NCI-H345 (cell line): ENCODE measurements around the gene SART1.
A peak's percentile ranks its signal among the peaks of the same experiment; 100 is the strongest.
"Not testable (repeated sequence)": the region's sequence is repeated elsewhere in the genome, so short reads cannot be mapped to it uniquely, and the experiment has no call there.

Experiments used
- DNase-seq: peaks from one replicate; lab custom pipeline; 2025; lab: John Stamatoyannopoulos, UW

Gene SART1

GRCh38 chr11:66001942-66002647 lies 40.6 kb downstream of the SART1 start, which contains the start of the genes BANF1 and EIF1AD:
BANF1 (plus strand) TSS chr11:66002503; CDS start chr11:66003251, 748 bp downstream.
EIF1AD (minus strand) TSS chr11:66002157; CDS start chr11:66000389, 1,768 bp downstream.
- peak; percentile 98 for DNase-seq

DNA sequence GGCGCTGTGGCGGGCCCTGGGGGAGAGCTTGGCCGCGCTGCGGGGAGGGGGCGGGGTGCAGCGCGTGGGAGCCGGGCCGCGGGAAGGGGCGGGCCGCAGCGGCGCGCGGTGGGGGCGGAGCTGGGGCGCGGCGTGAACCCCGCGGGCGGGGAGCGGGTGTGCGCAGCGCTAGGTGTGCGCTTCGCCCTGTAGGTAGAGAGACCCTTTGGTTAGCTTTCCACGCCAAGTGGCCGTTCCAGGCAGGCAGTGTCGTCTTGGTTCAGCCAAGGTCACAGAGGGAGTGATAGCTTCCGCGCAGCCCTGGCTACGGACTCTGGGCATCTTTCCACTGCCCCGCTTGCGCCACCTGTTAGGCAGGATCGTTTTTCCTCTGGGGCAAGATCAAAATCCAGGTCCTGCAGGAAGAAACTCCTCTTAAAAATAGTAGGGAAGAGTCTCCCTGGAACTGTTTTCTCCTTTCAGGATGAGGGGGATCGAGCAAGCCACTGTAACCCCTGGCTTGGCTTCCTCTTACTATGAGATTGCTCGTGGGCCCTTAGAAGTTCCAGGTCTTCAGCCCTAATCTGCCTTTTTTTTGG lies 41.2 kb downstream of the SART1 start:
- DNase-seq = no peak

- no peak for DNase-seq
Measured at GRCh38 chr11:66003291-66003690, 41.8 kb downstream of the SART1 start.

DNA sequence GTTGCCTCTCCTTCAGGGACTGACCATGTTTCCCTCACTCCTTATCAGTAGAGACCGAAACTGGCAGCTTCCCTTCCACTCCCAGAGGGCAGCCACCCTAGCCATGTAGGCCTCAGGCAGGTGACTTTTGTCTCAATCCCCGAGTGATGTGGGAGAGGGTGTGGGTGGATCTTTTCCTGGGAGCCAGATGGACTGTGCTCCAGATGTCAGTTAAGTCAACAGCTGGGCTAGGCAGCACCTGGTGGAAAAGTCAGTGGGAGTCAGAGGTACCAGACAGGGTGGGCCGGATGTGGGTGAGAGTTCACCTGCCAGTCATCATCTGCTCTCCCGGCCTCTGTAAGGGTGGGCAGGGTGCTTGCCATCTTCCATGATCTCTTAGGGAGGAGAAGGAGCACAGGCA lies 42.7 kb downstream of the SART1 start:
- DNase-seq = no peak

DNA sequence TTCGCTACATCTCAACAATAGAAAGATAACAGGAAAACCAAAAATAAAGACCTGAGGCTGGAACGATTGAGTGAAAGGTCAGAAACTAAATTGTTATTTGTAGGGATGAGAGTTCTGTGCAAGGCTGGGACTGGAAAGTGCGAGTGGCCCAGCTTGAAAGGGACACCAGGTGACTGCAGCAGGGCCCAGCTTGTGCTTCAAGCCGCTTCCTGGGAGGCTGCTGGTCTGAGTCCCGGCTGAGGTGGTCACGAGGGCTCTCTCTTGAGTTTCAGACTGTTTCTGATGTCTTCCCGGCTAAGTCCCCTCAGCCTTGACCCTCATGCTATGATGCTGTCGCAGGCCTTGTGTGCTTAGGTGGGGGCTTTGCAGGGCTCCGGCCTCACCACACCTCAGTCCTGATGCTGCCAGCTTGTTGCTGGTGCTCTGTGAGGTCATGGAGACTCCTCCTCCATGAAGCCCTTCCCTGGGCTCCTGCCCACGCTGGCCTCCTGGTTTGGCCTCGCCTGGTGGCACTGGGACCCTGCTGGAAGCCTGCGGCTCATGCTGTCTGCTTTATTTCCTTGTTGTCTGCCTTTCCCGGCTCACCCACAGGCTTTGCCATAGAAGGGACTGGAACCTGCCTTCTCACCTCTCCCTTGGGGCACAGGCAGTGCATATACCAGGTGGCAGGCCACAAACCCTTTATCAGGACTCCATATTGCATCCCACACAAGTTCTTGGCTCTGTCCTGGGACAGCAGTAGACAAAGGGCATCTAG lies 44.8 kb downstream of the SART1 start:
- no peak for DNase-seq

DNA sequence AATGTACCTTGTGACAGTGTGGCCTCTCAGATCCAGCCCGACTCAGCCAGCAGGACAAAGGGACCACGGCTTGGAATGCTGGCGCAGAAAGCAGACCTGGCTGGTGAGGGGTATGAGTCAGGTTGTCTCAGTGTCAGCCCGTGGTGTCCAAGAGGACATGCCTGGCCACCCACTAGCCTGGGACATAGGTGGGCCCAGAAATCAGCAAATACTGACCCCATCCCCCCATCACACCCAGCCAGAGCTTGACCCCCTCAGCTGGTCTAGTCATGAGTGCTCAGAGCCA lies 45.3 kb downstream of the SART1 start:
- DNase-seq = no peak

DNA sequence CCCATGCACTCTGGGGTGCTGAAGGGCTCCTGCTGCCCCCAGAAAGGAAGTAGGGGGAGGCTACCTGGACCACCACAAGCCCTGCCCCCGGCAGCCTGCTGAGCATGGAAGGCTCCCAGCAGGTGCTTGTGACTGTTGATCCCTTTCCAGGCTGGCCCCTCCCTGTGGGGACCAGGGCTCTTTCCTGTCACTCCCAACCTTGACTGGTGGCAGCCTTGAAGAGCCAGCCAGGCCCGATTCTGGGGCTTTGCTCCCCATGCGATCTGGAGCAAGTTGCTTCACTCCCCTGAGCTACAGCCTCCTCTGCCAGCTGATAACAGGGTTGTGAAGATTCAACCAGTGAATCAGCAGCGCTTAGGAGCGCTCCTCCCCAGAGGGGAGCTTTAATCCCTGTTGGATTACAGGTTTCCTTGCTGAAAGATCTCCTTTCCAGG lies 45.7 kb downstream of the SART1 start:
- no peak for DNase-seq

GRCh38 chr11:66008095-66008467 lies 46.5 kb downstream of the SART1 start:
- DNase-seq = no peak

DNA sequence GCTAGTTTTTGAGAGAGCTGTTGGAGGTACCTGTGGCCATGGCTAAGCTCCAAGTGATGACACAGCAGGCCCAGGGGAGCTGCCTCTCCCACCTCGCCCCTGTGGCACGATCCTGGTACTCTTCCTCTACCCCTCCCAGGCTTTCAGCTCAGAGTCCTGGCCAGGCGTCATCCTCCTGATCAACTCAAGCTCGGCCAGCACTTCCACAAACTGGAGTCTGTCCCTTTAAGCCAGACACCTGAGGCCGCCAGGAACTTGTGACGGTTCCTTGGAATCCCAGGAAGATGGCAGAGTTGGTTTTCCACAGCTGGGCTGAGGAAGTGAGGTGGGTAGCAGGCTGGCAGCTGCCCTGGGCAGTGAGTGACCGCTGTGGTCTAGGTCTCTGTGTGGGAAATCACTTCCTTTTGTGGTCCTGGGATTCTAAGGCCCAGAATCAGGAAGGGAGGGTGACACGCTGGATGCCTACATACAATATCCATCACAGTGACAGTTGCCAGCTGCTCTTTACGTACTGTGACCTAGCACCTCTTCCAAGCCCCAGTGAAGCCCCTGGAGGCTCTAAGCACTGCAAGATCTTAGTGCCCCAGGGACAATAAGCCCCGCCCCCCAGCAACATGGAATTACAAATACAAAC lies 47.1 kb downstream of the SART1 start:
- DNase-seq = peak; percentile 23

- DNase-seq = not testable (repeated sequence)
Measured at GRCh38 chr11:66010036-66010435, 48.5 kb downstream of the SART1 start.

GRCh38 chr11:66011239-66011784 lies 49.8 kb downstream of the SART1 start:
- DNase-seq = no peak

GRCh38 chr11:66011785-66012303 lies 50.3 kb downstream of the SART1 start, which contains the start of gene CST6:
CST6 (plus strand) TSS chr11:66012008; CDS start chr11:66012045, 37 bp downstream.
- DNase-seq = peak; percentile 19

DNA sequence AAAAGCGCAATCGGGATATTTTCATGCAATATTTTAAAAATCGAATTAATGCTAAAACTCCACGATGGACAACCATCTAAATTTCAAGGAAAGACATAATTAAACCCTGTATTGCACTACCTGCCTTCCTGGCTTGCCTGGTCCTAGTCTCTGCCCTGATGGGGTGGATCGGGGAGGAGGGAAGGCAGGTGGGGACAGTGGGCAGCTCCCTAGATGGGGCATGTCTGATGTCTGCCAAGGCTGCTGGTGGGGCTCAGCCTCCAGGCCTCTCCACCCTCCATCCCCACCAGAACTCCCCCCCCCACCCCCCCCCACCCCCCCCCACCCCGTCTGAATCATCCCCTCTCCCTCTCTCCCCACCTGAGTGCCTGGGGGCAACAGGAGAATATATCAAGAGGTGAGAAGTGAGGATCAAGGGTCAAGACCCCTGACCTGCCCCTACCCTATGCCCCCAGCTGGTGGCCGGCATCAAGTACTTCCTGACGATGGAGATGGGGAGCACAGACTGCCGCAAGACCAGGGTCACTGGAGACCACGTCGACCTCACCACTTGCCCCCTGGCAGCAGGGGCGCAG lies 50.9 kb downstream of the SART1 start:
- no peak for DNase-seq

DNA sequence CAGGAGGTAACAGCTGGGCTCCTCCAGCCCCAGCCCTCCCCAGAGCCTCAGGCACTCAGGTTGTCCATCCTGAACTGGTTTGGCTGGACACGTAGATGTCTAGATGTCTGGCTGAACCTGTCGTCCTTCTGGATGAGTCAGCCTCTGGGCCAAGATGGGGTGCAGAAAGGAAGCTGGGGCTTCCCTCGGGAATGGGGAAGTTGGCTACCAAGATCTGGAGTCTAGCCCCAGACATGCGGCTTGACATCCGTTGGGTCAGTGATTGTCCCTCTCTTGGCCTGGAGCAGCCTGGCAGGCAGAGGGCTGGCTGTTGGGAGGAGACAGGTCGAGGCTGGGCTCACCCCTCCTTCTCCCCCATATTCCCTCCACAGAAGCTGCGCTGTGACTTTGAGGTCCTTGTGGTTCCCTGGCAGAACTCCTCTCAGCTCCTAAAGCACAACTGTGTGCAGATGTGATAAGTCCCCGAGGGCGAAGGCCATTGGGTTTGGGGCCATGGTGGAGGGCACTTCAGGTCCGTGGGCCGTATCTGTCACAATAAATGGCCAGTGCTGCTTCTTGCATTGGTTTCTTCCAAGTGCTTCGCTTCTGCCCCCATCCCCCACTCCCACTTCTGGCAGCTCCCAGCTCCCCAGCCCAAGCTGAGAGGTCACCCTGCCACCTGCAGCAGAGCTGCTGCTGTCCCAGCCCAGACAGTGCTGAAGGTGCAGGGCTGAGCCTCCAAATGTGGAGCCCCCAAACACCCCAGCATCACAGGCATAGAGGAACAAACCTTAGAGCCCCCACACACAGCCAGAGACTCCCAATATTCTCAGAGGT lies 51.6 kb downstream of the SART1 start:
- DNase-seq = no peak

- DNase-seq = no peak
Measured at GRCh38 chr11:66013762-66014100, 52.2 kb downstream of the SART1 start.

DNA sequence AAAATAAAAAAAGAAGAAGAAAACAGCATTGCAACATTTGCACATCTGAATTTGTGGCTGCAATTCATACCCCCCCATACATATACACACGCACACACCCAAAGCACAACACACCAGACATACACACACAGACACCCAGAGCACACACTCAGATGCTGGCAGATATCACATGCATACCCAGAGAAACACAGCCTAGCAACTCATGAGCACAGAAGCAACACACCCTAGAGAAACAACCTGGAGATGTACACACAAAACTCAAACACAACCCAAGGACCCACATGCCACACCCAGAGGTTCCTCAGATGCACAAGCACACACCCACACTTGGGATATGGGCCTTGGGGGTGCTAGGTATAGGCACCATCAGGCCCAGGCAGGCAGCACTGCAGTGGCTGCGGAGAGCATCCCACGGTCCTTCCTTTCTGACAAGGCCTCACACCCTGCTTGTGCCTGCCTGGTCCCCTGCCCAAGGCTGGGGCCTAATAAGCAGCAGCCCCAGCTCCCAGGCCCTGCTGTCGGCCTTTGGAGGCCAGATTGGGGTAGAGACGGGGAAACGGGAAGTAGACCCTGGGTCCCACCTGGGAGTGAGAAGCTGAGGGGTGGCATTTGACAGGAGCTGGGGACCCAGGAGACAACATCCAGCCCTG lies 53.4 kb downstream of the SART1 start:
- no peak for DNase-seq

DNA sequence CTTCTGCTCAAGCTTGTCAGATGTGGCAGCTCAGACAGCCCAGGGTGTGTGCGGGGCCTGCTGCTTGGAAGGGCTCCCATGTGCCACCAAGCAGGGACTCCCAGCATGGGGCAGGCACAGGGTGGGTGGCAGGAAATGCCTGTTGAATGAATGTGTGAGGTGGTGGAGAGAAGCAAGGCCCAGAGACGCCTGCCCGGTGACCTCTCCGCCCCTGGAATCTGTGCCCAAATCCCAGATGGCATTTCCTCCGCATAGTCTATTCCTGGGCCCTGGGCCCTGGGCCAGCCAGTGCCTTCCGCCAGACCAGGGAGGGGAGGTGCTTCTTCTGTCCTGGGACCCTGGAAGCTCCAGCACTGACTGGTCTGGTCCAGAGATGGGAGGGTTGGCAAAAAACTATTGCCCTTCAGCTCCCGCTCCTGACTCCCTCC lies 53.9 kb downstream of the SART1 start:
- DNase-seq = no peak

- DNase-seq = peak; percentile 57
Measured at GRCh38 chr11:66015936-66016792, 54.6 kb downstream of the SART1 start.

DNA sequence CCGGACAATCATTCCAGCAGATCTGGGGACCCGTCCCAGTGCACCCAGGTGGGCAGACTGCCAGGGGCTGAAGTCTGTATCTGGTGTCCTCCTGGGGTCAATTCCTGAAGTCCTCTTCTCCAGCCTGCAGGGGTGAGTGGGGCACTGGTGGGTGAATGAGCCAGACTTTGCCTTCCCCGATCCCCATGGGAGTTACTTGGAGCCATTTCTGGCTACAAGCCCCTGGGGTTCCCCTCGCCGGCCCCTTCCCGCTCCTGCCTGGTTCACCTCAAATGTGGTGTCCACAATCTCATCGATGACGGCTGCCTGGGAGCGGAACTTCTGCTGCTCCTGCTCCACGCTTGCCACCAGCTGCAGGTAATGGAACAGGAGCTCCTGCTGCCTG lies 55.3 kb downstream of the SART1 start:
- no peak for DNase-seq
